GM13976 (cell line): ENCODE measurements around the gene KDM2B.

Experiments used
- DNase-seq: peaks from one replicate; pipeline ENCODE4 v3.0.0; 2012; ENCODE audit warnings: low spot score
- in situ Hi-C: fragments of 300-500 bp; cut with MboI; formaldehyde crosslinking; loops from one replicate; pipeline ENCODE4 v1.12.0; 2022; ENCODE audit warnings: low sequenced_read_pairs, mixed read lengths, inconsistent platforms; ENCODE audit not compliant: unreplicated experiment
- TF ChIP-seq, protein P1 (sequence below): IDR thresholded peaks from 2 replicates; pipeline ENCODE4 v1.5.1; 2012; ENCODE audit warnings: borderline replicate concordance, mild to moderate bottlenecking; ENCODE audit not compliant: insufficient read depth; ENCODE audit errors: extremely low read depth, missing control alignments, control extremely low read depth

The KDM2B gene

DNA sequence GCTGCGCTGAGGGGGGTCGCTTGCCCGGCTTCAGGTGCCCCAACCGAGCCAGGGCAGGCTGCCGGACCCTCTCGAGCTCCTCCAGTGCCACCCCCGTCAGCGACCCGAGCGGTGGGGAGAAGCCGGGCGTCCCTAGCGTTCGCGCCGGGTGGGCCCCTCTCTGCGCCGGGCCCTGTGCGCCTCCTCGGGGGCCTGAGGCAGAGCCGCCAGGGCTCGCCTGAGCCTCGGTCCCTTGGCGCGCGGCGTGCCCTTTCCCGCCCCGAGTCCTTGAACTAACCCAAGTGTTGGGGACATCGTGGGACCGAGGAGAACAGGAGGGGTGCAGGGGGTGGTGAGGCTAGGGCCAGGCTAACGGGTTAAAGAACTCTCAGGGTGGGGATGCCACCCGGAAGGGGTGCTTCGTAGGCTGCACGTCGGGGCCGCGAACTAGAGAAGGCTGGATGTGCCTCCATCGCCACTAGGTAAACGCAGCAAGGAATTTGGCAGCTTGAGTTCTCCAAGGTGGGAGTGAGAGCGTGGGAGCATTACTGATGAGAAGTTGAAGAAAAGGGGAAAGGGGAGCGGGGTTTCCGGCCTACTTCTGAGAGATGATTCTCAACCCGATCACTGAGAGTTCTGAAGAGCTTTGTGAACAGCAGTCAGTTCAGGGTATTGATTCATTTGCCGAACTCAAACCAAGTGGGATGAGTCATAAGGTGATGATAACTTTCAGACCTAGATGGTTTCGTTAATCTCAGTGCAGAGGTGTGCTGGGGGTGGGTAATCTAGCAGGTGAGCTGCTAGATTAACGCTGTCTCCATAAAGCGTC, 180.3 kb downstream of the KDM2B start:
- DNase-seq = peak; percentile 62
- in situ Hi-C loops = no loop called here
- TF ChIP-seq, protein P1, sequence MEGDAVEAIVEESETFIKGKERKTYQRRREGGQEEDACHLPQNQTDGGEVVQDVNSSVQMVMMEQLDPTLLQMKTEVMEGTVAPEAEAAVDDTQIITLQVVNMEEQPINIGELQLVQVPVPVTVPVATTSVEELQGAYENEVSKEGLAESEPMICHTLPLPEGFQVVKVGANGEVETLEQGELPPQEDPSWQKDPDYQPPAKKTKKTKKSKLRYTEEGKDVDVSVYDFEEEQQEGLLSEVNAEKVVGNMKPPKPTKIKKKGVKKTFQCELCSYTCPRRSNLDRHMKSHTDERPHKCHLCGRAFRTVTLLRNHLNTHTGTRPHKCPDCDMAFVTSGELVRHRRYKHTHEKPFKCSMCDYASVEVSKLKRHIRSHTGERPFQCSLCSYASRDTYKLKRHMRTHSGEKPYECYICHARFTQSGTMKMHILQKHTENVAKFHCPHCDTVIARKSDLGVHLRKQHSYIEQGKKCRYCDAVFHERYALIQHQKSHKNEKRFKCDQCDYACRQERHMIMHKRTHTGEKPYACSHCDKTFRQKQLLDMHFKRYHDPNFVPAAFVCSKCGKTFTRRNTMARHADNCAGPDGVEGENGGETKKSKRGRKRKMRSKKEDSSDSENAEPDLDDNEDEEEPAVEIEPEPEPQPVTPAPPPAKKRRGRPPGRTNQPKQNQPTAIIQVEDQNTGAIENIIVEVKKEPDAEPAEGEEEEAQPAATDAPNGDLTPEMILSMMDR = no peak

DNA sequence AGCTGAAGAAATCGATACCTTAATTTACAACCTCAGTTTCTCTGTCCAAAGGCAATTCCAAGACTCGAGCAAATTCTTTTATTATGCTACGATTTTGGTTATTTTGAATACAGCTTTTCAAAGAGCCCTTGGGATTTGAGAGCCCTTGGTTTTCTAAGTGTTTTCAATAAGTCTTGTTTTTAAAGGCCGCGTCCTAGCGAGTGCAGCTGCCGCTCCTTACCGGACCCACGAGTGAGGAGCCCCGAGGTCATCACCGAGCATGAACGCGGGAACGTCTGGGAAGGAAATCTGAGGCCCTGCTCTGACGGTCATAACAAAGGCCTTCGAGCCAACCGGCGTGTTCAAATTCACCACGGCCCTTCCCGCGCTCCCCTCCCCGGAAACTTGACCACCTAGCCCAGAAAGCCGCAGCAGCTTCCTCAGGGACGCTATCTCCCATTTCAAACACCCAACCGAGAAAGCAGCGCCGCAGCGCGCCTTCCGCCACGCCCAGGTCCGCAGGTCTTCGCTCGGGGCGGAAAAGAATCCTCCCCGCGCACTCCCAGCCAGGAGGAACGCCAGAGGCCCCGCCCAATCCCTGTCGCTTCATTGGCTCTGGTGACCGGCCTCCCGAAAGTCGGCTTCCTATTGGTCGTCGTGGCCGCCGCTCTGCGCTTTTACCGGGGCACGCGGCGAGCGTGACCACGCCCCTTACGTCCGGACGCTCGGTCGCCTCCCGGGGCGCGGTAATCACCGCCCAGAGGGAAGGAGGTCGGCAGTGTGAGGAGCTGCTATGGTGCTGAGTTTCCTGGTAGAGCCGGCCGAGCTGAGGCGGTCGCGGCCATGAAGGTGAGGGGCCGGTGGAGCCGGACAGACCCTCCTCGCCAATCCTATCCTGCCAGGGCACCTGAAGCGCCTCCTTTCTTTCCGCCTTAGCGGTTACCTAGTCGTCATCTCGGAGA, 181.2 kb downstream of the KDM2B start, which contains the start of gene RNF34:
TSS of gene RNF34 (plus strand) at position 728 of the 941 bp plus-strand sequence. CDS start at position 823, 95 bp downstream.
- DNase-seq = peak; percentile 99
- in situ Hi-C loops = no loop called here
- TF ChIP-seq, protein P1 = no peak

DNA sequence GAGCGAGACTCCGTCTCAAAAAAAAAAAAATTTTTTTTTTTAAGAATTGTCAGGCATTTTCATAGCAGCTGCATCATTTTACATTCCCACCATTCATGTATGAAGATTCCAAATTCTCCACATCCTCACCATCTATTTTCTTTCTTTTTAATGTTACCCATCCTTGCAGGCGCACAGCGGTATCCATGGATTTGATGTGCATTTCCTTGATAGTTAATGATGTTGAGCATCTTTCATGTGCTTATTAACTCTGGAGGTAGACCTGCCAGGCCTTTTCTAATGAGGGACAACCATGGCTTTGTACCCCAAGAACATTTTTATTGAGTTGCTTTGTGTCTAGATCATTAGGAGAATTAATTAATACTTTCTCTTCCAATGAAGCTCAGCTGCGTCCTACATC, 182.5 kb downstream of the KDM2B start:
- in situ Hi-C loops = no loop called here
- no peak for DNase-seq
- TF ChIP-seq, protein P1 = no peak

DNA sequence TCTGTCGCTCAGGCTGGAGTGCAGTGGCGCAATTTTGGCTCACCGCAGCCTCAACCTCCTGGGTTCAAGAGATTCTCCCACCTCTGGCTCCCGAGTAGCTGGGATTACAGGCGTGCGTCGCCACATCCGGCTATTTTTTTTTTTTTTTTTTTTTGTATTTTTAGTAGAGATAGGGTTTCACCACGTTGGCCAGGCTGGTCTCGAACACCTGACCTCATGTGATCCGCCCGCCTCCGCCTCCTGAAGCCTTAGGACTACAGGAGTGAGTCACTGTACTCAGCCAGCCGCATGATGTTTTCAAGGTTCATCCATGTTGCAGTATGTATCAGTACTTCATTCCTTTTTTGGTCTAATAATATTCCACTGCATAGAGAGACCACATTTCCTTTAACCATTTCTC, 183.3 kb downstream of the KDM2B start:
- DNase-seq = no peak
- in situ Hi-C loops = no loop called here
- TF ChIP-seq, protein P1 = no peak

DNA sequence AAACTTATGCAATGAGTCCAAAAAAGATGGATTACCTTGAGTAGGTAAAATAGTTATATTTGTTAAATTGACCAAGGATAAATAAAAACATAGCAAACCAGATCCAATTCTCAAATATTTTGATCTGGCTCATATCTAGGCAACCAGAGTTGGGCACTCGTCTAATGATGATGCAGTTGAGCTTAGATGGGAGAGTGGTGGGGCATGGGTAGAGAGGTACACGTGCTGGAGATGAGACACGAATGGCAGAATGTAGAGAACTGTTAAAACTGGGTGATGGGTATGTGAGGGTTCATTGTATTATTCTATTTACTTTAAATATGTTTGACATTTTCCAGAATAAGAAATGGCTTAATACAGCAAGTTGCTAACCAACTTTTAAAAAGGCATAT, 188.5 kb downstream of the KDM2B start:
- TF ChIP-seq, protein P1 = no peak
- no peak for DNase-seq
- in situ Hi-C loops = no loop called here

DNA sequence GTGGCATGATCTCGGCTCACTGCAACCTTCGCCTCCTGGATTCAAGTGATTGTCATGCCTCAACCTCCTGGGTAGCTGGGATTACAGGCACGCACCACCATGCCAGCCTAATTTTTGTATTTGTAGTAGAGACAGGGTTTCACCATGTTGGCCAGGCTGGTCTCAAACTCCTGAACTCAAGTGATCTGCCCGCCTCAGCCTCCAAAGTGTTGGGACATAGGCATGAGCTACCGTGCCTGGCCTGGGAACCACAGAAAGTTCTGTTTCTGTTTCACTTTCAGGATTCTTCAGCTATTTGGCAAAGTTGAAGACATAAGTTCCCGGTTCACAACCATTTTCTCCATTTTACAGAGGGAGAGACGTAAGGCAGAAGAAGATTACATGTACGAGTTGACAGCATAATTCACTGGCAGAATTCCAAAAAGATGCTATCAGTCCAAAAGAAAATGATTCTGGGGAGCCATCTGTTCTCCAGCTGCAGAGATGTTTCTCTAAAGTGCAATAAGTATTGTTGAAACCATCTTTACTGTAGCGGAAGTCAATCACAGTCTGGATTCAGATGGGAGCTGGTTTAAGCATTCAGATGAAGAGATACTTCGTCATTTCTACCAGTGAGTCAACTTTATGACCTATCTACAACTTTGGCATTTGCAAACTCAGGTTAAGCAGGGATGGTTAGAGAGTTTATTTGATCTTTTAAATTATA, 189.1 kb downstream of the KDM2B start:
- peak; percentile 67 for DNase-seq
- in situ Hi-C loops = no loop called here
- TF ChIP-seq, protein P1 = no peak
